ENCODE data around the gene DLG4.

- TF ChIP-seq EZH2 (IDR thresholded peaks at IDR 0.05), result no peak
- no peak for TF ChIP-seq POLR2AphosphoS5 (IDR thresholded peaks at IDR 0.05; ENCODE audit: borderline replicate concordance, low read depth, low read length)
These were observed 75.4 kb downstream of the DLG4 start for GRCh38 chr17:7144213-7144612.
